ENCODE data around the gene PIP4K2A. TPM values are rescaled to one million over a fixed set of nuclear protein-coding genes. Genes with fewer than 3 reads are reported as not detected.

PIP4K2A gene
- total RNA-seq, 2 donors from 2014 or later, result 15.0 to 17.8 TPM

DNA sequence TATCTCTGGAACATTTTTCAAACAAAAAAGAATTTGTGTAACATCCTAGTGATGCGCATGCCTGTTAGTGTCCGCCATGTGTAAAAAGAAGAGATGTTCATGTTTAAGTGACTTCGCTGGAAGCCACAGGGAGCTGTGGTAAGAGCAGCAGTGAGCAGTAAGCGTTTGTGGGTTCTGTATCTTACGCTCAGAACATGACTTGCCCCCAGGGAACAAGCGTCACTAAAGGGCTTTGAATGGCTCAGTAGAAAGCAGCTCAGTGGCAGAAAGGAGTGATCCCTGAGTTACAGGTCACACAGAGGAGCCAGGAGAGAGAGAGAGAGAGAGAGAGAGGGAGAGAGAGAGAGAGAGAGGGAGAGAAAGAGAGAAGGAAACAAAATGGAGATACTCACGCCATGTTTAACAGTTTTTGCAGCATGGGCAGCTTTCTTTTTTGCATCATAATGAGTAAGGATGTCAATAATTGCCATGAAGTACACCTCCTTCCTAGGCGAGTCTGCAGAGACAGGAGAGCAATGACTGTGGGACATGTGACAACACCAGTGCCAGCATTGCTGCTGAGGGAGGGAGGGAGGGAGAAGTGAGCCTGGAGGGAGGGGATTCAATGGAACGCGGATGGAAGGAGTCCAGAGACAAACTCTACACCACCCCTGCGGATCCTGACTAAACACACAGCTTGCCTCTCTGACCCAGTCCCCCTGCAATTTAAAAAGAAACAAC is 174.6 kb downstream of the PIP4K2A start:
- no peaks in the 10 kb centered on the region for H3K27me3 ChIP-seq (ENCODE audit: control insufficient read depth, insufficient read depth, low read length, poor library complexity, severe bottlenecking)
- TF ChIP-seq, protein P1, sequence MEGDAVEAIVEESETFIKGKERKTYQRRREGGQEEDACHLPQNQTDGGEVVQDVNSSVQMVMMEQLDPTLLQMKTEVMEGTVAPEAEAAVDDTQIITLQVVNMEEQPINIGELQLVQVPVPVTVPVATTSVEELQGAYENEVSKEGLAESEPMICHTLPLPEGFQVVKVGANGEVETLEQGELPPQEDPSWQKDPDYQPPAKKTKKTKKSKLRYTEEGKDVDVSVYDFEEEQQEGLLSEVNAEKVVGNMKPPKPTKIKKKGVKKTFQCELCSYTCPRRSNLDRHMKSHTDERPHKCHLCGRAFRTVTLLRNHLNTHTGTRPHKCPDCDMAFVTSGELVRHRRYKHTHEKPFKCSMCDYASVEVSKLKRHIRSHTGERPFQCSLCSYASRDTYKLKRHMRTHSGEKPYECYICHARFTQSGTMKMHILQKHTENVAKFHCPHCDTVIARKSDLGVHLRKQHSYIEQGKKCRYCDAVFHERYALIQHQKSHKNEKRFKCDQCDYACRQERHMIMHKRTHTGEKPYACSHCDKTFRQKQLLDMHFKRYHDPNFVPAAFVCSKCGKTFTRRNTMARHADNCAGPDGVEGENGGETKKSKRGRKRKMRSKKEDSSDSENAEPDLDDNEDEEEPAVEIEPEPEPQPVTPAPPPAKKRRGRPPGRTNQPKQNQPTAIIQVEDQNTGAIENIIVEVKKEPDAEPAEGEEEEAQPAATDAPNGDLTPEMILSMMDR (conservative IDR thresholded peaks at IDR 0.05), result no peak
- H3K4me1 ChIP-seq (ENCODE audit: control insufficient read depth, insufficient read depth, low read length), result no peaks in the 10 kb centered on the region
- no peak overlapping the region for H3K9ac ChIP-seq (ENCODE audit: extremely low read depth, low read length, poor library complexity, severe bottlenecking)
- no peak overlapping the region for H3K4me3 ChIP-seq (ENCODE audit: low read length)
- peaks cover 8% of the 10 kb centered on the region for H3K36me3 ChIP-seq (ENCODE audit: control insufficient read depth, insufficient read depth, low read length)
- Mint-ChIP-seq H3K9me3 (no peaks in the 10 kb centered on the region), H3K36me3 (ENCODE audit: low read depth) (peaks cover 50% of the 10 kb centered on the region), H3K4me3 (no peak overlapping the region), H3K4me1 (no peaks in the 10 kb centered on the region), H3K27me3 (ENCODE audit: insufficient read depth) (no peaks in the 10 kb centered on the region), H3K27ac (no peak overlapping the region)
- 86 to 90% methylated on average over 3 to 11 of the region's 11 CpGs for WGBS, 2 experiments (ENCODE audit: insufficient coverage in 1 of 2, insufficient read length in 1 of 2)
- no peak overlapping the region for H3K27ac ChIP-seq (ENCODE audit: low read depth, low read length)
- DNase-seq, result no peak
- no peaks in the 10 kb centered on the region for H3K9me3 ChIP-seq (ENCODE audit: control insufficient read depth, low read length)

- WGBS, 2 experiments (ENCODE audit: insufficient coverage in 1 of 2, insufficient read length in 1 of 2), result 90 to 94% methylated on average over 6 of the region's 6 CpGs
- Histone ChIP-seq H3K9me3 (ENCODE audit: control insufficient read depth, low read length) (no peaks in the 10 kb centered on the region), H3K4me1 (ENCODE audit: control insufficient read depth, insufficient read depth, low read length) (no peaks in the 10 kb centered on the region), H3K9ac (ENCODE audit: extremely low read depth, low read length, poor library complexity, severe bottlenecking) (no peak overlapping the region), H3K36me3 (ENCODE audit: control insufficient read depth, insufficient read depth, low read length) (peaks cover 8% of the 10 kb centered on the region), H3K27ac (ENCODE audit: low read depth, low read length) (no peak overlapping the region), H3K4me3 (ENCODE audit: low read length) (no peak overlapping the region), H3K27me3 (ENCODE audit: control insufficient read depth, insufficient read depth, low read length, poor library complexity, severe bottlenecking) (no peaks in the 10 kb centered on the region)
- Mint-ChIP-seq H3K27ac (peak overlapping the region; percentile 9), H3K9me3 (no peaks in the 10 kb centered on the region), H3K27me3 (ENCODE audit: insufficient read depth) (no peaks in the 10 kb centered on the region), H3K4me1 (no peaks in the 10 kb centered on the region), H3K4me3 (no peak overlapping the region), H3K36me3 (ENCODE audit: low read depth) (peaks cover 50% of the 10 kb centered on the region)
- DNase-seq, result no peak
- TF ChIP-seq, protein P1 (conservative IDR thresholded peaks at IDR 0.05), result no peak
These were observed 176.6 kb downstream of the PIP4K2A start for GRCh38 chr10:22537810-22538209.

DNA sequence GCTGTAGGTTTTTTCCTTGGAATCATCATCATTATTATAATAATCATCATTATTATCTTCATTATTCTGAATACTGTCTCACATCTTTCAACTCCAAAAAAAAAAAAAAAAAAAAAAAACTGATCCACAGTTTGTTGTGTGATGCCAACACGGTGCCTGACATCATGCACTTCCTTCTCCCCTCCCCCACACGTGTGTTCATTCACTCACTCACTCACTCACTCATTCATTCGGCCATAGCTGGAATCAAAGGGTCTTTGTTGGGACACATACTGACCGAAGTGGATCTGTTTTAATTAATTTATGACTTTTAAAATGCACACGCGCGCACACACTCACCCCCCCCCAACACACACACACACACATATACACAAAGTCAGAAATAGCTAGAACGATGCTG is 177.8 kb downstream of the PIP4K2A start:
- H3K9me3 ChIP-seq (ENCODE audit: control insufficient read depth, low read length), result no peaks in the 10 kb centered on the region
- Mint-ChIP-seq H3K4me3 (no peak overlapping the region), H3K36me3 (ENCODE audit: low read depth) (peaks cover 48% of the 10 kb centered on the region), H3K4me1 (no peaks in the 10 kb centered on the region), H3K27me3 (ENCODE audit: insufficient read depth) (no peaks in the 10 kb centered on the region), H3K9me3 (no peaks in the 10 kb centered on the region), H3K27ac (no peak overlapping the region)
- no peak overlapping the region for H3K9ac ChIP-seq (ENCODE audit: extremely low read depth, low read length, poor library complexity, severe bottlenecking)
- H3K4me1 ChIP-seq (ENCODE audit: control insufficient read depth, insufficient read depth, low read length), result no peaks in the 10 kb centered on the region
- DNase-seq, result no peak
- H3K27ac ChIP-seq (ENCODE audit: low read depth, low read length), result no peak overlapping the region
- no peak overlapping the region for H3K4me3 ChIP-seq (ENCODE audit: low read length)
- WGBS, 2 experiments (ENCODE audit: insufficient coverage in 1 of 2, insufficient read length in 1 of 2), result 97 to 98% methylated on average over 4 to 7 of the region's 8 CpGs
- TF ChIP-seq, protein P1 (conservative IDR thresholded peaks at IDR 0.05), result no peak
- no peaks in the 10 kb centered on the region for H3K27me3 ChIP-seq (ENCODE audit: control insufficient read depth, insufficient read depth, low read length, poor library complexity, severe bottlenecking)
- H3K36me3 ChIP-seq (ENCODE audit: control insufficient read depth, insufficient read depth, low read length), result peaks cover 6% of the 10 kb centered on the region
